Immature natural killer cell (primary cell): ENCODE results near the gene ZBTB8B. TPM values are rescaled to one million over a fixed set of nuclear protein-coding genes. Genes with fewer than 3 reads are reported as not detected.
"Not testable (repeated sequence)": the region's sequence is repeated elsewhere in the genome, so short reads cannot be mapped to it uniquely, and the experiment has no call there.

Experiments
- DNase-seq, 3 donors: peaks; one replicate each; pipeline ENCODE4 v3.0.0; 2022; ENCODE audit warnings: mixed read lengths in 1 of 3
- H3K27ac Mint-ChIP-seq, 6 donors: one replicate each; pipeline ENCODE4 v1.8.0; 2020; ENCODE audit warnings: mixed read lengths in 6 of 6, mild to moderate bottlenecking in 5 of 6, inconsistent platforms in 4 of 6, moderate library complexity in 3 of 6
- H3K27me3 Mint-ChIP-seq, 3 donors: one replicate each; pipeline ENCODE4 v1.8.0; 2020 to 2021; ENCODE audit warnings: low read depth in 3 of 3, mild to moderate bottlenecking in 3 of 3, mixed read lengths in 3 of 3, moderate library complexity in 3 of 3, inconsistent platforms in 1 of 3
- H3K36me3 Mint-ChIP-seq, 3 donors: one replicate each; pipeline ENCODE4 v1.8.0; 2020; ENCODE audit warnings: mixed read lengths in 3 of 3, inconsistent platforms in 2 of 3, mild to moderate bottlenecking in 2 of 3
- H3K4me1 Mint-ChIP-seq, 2 donors: one replicate each; pipeline ENCODE4 v1.8.0; 2020; ENCODE audit warnings: inconsistent platforms in 2 of 2, mild to moderate bottlenecking in 2 of 2, mixed read lengths in 2 of 2, moderate library complexity in 1 of 2
- H3K4me3 Mint-ChIP-seq, 5 donors: one replicate each; pipeline ENCODE4 v1.8.0; 2020; ENCODE audit warnings: mild to moderate bottlenecking in 5 of 5, mixed read lengths in 5 of 5, inconsistent platforms in 3 of 5, moderate library complexity in 3 of 5
- H3K9me3 Mint-ChIP-seq, 6 donors: one replicate each; pipeline ENCODE4 v1.8.0; 2020; ENCODE audit warnings: mild to moderate bottlenecking in 6 of 6, mixed read lengths in 6 of 6, inconsistent platforms in 4 of 6, moderate library complexity in 3 of 6
- polyA plus RNA-seq, 3 donors: library from polyadenylated mRNA; unstranded; fragments of 300-500 nt; fragmentation: Illumina TruSeq; gene quantifications; one replicate each; pipeline ENCODE4 v1.2.3, GENCODE V29; 2021

Gene ZBTB8B
- polyA plus RNA-seq, 3 donors from 2014 or later: not detected

DNA sequence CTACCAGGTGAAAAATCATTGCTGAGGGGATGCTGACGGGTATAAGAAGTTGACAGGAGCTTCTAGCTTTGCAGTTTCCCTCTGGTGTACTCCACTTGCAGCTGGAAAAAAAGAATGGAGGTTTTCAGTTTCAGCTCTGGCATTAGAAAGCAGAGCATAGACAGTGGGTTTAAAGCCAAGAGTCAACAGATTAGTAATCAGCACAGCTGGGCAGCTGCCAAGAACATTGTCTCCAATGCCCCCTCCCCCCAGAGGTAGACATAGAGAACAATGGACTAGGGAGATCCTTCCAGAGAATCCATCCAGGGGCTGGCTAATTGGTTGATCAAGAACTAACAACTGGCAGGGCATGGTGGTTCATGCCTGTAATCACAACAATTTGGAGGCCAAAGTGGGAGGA lies 10.1 kb upstream of the ZBTB8B start:
- Mint-ChIP-seq H3K27me3 (peaks cover 0 to 8% (median 3%) of the 10 kb centered on the region in 3 donors), H3K27ac (no peak overlapping the region), H3K4me1 (no peaks in the 10 kb centered on the region), H3K4me3 (no peak overlapping the region), H3K9me3 (peaks cover 0 to 20% (median 14%) of the 10 kb centered on the region in 6 donors), H3K36me3 (peaks cover 0 to 6% (median 4%) of the 10 kb centered on the region in 3 donors)
- no peak for DNase-seq

DNA sequence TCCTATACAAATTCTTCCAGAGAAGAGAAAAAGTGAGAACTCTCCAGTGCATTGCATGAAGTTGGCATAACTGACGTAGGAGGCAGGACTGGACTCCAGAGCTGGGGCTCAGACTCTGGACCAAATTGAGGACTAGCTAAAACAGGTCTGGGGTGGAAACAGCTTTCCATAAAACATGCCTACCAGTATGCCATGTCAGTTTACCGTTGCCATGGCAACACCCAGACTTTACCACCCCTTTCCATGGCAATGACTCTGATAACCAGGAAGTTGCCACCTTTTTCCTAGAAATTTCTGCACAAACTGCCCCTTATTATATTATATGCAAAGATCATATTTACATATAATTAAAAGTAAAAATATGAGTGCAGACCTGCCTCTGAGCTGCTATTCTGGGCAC lies 8.9 kb upstream of the ZBTB8B start:
- DNase-seq: no peak
- Mint-ChIP-seq H3K36me3 (peaks cover 0 to 6% (median 4%) of the 10 kb centered on the region in 3 donors), H3K27me3 (peaks cover 0 to 11% (median 3%) of the 10 kb centered on the region in 3 donors), H3K9me3 (peaks cover 5 to 21% (median 14%) of the 10 kb centered on the region in 6 donors), H3K4me1 (no peaks in the 10 kb centered on the region), H3K4me3 (no peak overlapping the region), H3K27ac (no peak overlapping the region)

DNA sequence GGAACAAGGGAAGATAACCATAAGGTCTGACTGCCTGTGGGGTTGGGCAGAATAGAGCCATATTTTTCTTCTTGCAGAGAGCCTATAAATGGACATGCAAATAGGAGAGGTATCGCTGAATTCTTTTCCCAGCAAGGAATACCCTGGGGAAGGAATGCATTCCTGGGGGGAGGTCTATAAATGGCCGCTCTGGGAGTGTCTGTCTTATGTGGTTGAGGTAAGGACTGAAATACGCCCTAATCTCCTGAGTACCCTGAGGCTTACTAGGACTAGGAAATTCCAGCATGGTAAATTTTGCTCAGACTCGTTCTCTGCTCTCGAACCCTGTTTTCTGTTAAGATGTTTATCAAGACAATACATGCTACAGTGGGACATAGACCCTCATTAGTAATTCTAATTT lies 6.1 kb upstream of the ZBTB8B start:
- Mint-ChIP-seq H3K27me3 (peaks cover 6 to 16% (median 14%) of the 10 kb centered on the region in 3 donors), H3K9me3 (peaks cover 6 to 21% (median 14%) of the 10 kb centered on the region in 6 donors)
- not testable (repeated sequence) for H3K27ac Mint-ChIP-seq, H3K4me1 Mint-ChIP-seq, H3K36me3 Mint-ChIP-seq, H3K4me3 Mint-ChIP-seq, DNase-seq

- H3K36me3 Mint-ChIP-seq, H3K4me3 Mint-ChIP-seq: not testable (repeated sequence)
Observed at GRCh38 chr1:32462977-32463376, 1.9 kb upstream of the ZBTB8B start.

DNA sequence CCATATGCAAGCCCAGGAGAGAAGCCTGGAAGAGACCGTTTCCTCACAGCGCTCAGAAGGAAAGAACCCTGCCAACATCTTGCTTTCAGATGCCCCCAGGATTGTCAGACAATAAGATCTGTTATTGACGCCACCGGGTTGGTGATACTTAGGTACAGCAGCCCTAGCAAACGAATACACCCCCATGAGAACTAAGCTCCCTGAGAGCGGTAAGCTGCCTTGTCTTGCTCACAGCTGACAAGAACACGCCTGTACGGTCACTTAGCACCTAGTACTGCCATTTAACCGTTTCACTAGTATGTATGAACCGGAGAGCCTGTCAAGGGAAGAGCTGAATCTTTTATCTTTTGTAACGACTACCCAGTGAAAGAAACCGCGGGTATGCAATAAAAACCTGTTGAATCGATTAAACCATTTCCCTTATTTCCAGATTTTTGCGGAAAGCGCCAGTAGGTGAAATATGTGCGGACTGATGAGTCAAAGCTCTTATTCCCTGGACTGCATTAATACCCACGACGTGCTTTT lies 619 bp upstream of the ZBTB8B start:
- Mint-ChIP-seq H3K4me1 (peaks cover 15 to 16% of the 10 kb centered on the region in 2 donors), H3K4me3 (peak overlapping the region; percentile 69 to 82 (median 72)), H3K27ac (no peak overlapping the region), H3K9me3 (peaks cover 2 to 6% (median 5%) of the 10 kb centered on the region in 6 donors), H3K36me3 (peaks cover 0 to 2% (median under 1%) of the 10 kb centered on the region in 3 donors), H3K27me3 (peaks cover 20 to 41% (median 20%) of the 10 kb centered on the region in 3 donors)
- DNase-seq: no peak

More at GRCh38 chr1:32462977-32463376, 1.9 kb upstream of the ZBTB8B start:
- not testable (repeated sequence) for DNase-seq, H3K27ac Mint-ChIP-seq
- peaks cover 20 to 37% (median 28%) of the 10 kb centered on the region in 3 donors for H3K27me3 Mint-ChIP-seq
- peaks cover 6 to 19% (median 12%) of the 10 kb centered on the region in 6 donors for H3K9me3 Mint-ChIP-seq
- peaks cover 15 to 16% of the 10 kb centered on the region in 2 donors for H3K4me1 Mint-ChIP-seq

- Mint-ChIP-seq H3K9me3 (peaks cover 0 to 2% (median 0%) of the 10 kb centered on the region in 6 donors), H3K27ac (no peak overlapping the region), H3K27me3 (peaks cover 17 to 43% (median 23%) of the 10 kb centered on the region in 3 donors), H3K4me3 (peak overlapping the region; percentile 46 to 78 (median 68)), H3K4me1 (peaks cover 15 to 16% of the 10 kb centered on the region in 2 donors), H3K36me3 (no peaks in the 10 kb centered on the region)
- DNase-seq: no peak
Observed at GRCh38 chr1:32465578-32465933, 684 bp downstream of the ZBTB8B start.

- Mint-ChIP-seq H3K27me3 (peaks cover 17 to 38% (median 24%) of the 10 kb centered on the region in 3 donors), H3K36me3 (no peaks in the 10 kb centered on the region), H3K9me3 (peaks cover 0 to 2% (median 0%) of the 10 kb centered on the region in 6 donors), H3K4me1 (peaks cover 15 to 16% of the 10 kb centered on the region in 2 donors), H3K27ac (no peak overlapping the region), H3K4me3 (no peak overlapping the region)
- no peak for DNase-seq
Observed at GRCh38 chr1:32466761-32467160, 1.9 kb downstream of the ZBTB8B start.

DNA sequence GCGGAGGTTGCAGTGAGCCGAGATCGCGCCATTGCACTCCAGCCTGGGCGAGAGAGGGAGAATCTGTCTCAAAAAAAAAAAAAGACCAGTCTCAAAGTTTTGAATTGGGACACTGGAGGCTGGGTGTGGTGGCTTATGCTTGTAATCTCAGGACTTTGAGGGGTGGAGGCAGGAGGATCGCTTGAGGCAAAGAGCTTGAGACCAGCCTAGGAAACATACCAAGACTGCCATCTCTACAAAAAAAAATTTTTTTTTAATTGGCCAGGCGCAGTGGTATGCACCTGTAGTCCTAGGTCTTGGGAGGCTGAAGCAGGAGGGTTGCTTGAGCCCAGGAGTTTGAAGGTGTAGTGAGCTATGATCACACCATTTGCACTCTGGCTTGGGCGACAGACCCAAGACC lies 3.9 kb downstream of the ZBTB8B start:
- peaks cover 15 to 16% of the 10 kb centered on the region in 2 donors for H3K4me1 Mint-ChIP-seq
- H3K36me3 Mint-ChIP-seq: no peaks in the 10 kb centered on the region
- H3K27me3 Mint-ChIP-seq: peaks cover 12 to 36% (median 17%) of the 10 kb centered on the region in 3 donors
- H3K4me3 Mint-ChIP-seq: no peak overlapping the region
- no peaks in the 10 kb centered on the region for H3K9me3 Mint-ChIP-seq
- no peak for DNase-seq
- H3K27ac Mint-ChIP-seq: no peak overlapping the region

DNA sequence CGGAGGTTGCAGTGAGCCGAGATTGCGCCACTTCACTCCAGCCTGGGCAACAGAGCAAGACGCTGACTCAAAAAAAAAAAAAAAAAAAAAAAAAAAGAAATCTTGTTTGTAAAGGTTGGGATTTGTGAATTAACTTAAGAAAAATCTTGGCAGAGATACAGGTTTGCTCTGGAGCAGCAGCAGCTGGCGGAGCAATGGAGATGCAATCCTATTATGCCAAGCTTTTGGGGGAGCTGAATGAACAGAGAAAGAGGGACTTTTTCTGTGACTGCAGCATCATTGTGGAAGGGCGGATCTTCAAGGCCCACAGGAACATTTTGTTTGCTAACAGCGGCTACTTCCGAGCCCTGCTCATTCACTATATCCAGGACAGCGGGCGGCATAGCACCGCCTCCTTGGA lies 5.6 kb downstream of the ZBTB8B start:
- H3K9me3 Mint-ChIP-seq: no peaks in the 10 kb centered on the region
- H3K4me3 Mint-ChIP-seq: no peak overlapping the region
- H3K36me3 Mint-ChIP-seq: no peaks in the 10 kb centered on the region
- DNase-seq: no peak
- H3K27me3 Mint-ChIP-seq: peaks cover 6 to 32% (median 9%) of the 10 kb centered on the region in 3 donors
- no peak overlapping the region for H3K27ac Mint-ChIP-seq
- H3K4me1 Mint-ChIP-seq: peaks cover 3 to 4% of the 10 kb centered on the region in 2 donors

DNA sequence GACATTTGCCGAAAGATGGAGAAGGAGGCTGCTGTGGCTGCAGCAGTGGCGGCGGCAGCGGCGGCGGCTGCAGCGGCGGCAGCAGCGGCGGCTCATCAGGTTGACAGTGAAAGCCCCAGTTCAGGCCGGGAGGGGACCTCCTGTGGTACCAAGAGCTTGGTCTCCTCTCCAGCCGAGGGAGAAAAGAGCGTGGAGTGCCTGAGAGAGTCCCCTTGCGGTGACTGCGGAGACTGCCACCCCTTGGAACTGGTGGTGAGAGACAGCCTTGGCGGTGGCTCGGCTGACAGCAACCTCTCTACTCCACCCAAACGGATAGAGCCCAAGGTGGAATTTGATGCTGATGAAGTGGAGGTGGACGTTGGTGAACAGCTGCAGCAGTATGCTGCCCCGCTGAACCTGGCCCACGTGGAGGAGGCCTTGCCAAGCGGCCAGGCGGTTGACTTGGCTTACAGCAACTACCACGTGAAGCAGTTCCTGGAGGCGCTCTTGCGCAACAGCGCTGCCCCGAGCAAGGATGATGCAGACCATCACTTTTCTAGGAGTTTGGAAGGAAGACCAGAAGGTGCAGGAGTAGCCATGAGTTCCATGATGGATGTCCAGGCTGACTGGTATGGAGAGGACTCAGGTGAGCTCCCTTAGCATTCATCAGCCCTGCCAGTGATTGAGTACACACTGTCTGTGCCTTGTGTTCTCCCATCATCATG lies 6.3 kb downstream of the ZBTB8B start:
- Mint-ChIP-seq H3K27ac (no peak overlapping the region), H3K36me3 (no peaks in the 10 kb centered on the region), H3K27me3 (peaks cover 4 to 28% (median 9%) of the 10 kb centered on the region in 3 donors), H3K4me3 (no peak overlapping the region), H3K4me1 (no peaks in the 10 kb centered on the region), H3K9me3 (no peaks in the 10 kb centered on the region)
- peak in 1 of 3 donors; percentile 4 for DNase-seq

DNA sequence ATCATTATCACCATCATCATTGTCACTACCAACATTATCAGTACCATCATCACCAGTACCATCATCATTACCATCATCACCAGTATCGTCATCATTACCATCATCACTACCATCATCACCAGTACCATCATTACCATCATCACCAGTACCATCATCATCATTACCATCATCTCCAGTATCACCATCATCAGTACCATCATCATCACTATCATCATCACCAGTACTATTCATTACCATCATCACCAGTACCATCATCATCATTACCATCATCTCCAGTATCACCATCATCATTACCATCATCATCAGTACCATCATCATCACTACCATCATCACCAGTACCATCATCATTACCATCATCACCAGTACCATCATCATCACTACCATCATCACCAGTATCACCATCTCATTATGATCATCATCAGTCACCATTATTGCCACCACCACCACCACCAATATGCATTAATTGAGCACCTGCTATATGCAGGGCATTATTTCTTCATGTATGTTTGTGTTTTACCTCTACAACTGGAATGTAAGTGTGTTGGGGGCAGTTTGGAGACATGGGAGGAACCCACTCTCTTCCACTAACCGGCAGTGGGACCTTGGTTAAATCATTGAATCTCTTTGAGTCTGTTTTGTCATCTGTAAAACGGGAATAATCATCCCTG lies 7.0 kb downstream of the ZBTB8B start:
- H3K9me3 Mint-ChIP-seq: no peaks in the 10 kb centered on the region
- no peak for DNase-seq
- no peaks in the 10 kb centered on the region for H3K4me1 Mint-ChIP-seq
- H3K27me3 Mint-ChIP-seq: peaks cover 2 to 28% (median 5%) of the 10 kb centered on the region in 3 donors
- H3K27ac Mint-ChIP-seq: no peak overlapping the region
- no peak overlapping the region for H3K4me3 Mint-ChIP-seq
- no peaks in the 10 kb centered on the region for H3K36me3 Mint-ChIP-seq

DNA sequence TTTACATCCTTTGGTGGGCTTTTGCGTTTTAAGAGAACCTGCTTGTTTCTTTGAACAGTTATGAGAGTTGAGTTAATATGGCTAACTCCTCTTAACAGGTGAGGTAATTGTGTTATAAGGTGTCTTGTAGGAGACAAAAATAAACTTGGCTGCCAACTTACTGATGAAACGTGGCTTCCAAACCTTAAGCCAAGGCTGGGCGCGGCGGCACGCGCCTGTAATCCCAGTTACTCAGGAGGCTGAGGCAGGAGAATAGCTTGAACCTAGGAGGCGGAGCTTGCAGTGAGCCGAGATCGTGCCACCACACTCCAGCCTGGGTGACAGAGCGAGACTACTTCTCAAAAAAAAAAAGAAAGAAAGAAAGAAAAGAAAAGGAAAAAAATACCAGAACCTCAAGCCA lies 8.1 kb downstream of the ZBTB8B start:
- not testable (repeated sequence) for DNase-seq, H3K4me1 Mint-ChIP-seq, H3K9me3 Mint-ChIP-seq, H3K27ac Mint-ChIP-seq, H3K36me3 Mint-ChIP-seq, H3K4me3 Mint-ChIP-seq
- peaks cover 0 to 22% (median 5%) of the 10 kb centered on the region in 3 donors for H3K27me3 Mint-ChIP-seq

DNA sequence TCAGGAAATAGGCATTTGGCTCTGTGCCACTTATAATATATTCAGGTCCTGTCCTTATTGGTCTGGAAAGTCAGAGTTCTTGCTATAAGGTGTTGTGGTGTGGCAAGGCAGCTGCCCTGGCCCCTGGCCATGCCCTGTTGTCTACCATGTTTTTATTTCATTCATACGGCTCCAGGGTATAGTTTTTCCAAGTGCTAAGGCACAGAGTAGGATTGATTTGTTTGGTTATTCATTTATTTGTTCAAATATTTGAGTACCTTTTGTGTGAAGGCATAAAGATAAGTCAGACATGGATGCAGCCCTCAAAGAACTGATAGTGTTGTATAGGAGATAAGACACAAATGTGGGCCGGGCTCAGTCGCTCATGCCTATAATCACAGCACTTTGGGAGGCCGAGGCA lies 10.1 kb downstream of the ZBTB8B start:
- DNase-seq: no peak
- H3K36me3 Mint-ChIP-seq: no peaks in the 10 kb centered on the region
- H3K4me3 Mint-ChIP-seq: no peak overlapping the region

GRCh38 chr1:32480003-32480402 lies 15.1 kb downstream of the ZBTB8B start:
- no peak overlapping the region for H3K4me3 Mint-ChIP-seq
- no peaks in the 10 kb centered on the region for H3K4me1 Mint-ChIP-seq
- H3K27ac Mint-ChIP-seq: no peak overlapping the region
- peaks cover 2 to 8% (median 7%) of the 10 kb centered on the region in 3 donors for H3K27me3 Mint-ChIP-seq
- DNase-seq: no peak
- H3K9me3 Mint-ChIP-seq: no peaks in the 10 kb centered on the region
- H3K36me3 Mint-ChIP-seq: no peaks in the 10 kb centered on the region

More for the DNA sequence above, 10.1 kb downstream of the ZBTB8B start:
- Mint-ChIP-seq H3K27me3 (peaks cover 5 to 18% (median 8%) of the 10 kb centered on the region in 3 donors), H3K4me1 (no peaks in the 10 kb centered on the region), H3K27ac (no peak overlapping the region), H3K9me3 (no peaks in the 10 kb centered on the region)
